NCI-H345 (cell line): Measurements from ENCODE around the gene RGCC.
"Not testable (repeated sequence)": the region's sequence is repeated elsewhere in the genome, so short reads cannot be mapped to it uniquely, and the experiment has no call there.

Experiments
- DNase-seq: peaks from one replicate; lab custom pipeline; 2025; lab: John Stamatoyannopoulos, UW

The RGCC gene

GRCh38 chr13:41490371-41491015, 33.1 kb downstream of the RGCC start:
- no peak for DNase-seq

- no peak for DNase-seq
These were observed 34.1 kb downstream of the RGCC start for GRCh38 chr13:41491436-41491835.

- no peak for DNase-seq
These were observed 35.3 kb downstream of the RGCC start for GRCh38 chr13:41492432-41493260.

GRCh38 chr13:41494202-41494601, 36.9 kb downstream of the RGCC start:
- no peak for DNase-seq

- DNase-seq, result no peak
These were observed 37.7 kb downstream of the RGCC start for GRCh38 chr13:41495044-41495443.

- no peak for DNase-seq
These were observed 39.3 kb downstream of the RGCC start for GRCh38 chr13:41496420-41497234.

GRCh38 chr13:41497436-41497835, 40.1 kb downstream of the RGCC start:
- DNase-seq, result no peak

GRCh38 chr13:41499452-41499851, 42.1 kb downstream of the RGCC start:
- no peak for DNase-seq

GRCh38 chr13:41500511-41500910, 43.2 kb downstream of the RGCC start:
- DNase-seq, result no peak

GRCh38 chr13:41501281-41501680, 43.9 kb downstream of the RGCC start:
- DNase-seq, result no peak

- DNase-seq, result no peak
These were observed 44.7 kb downstream of the RGCC start for GRCh38 chr13:41502031-41502430.

- no peak for DNase-seq
These were observed 45.3 kb downstream of the RGCC start for GRCh38 chr13:41502673-41503072.

GRCh38 chr13:41503356-41503755, 46.0 kb downstream of the RGCC start:
- no peak for DNase-seq

GRCh38 chr13:41504657-41505056, 47.3 kb downstream of the RGCC start:
- not testable (repeated sequence) for DNase-seq

- DNase-seq, result no peak
These were observed 48.0 kb downstream of the RGCC start for GRCh38 chr13:41505209-41505835.

- DNase-seq, result no peak
These were observed 49.0 kb downstream of the RGCC start for GRCh38 chr13:41506312-41506711.

- no peak for DNase-seq
These were observed 52.6 kb downstream of the RGCC start for GRCh38 chr13:41509971-41510370.

GRCh38 chr13:41511827-41512226, 54.5 kb downstream of the RGCC start:
- DNase-seq, result no peak

GRCh38 chr13:41512441-41512840, 55.1 kb downstream of the RGCC start:
- no peak for DNase-seq

GRCh38 chr13:41513600-41513999, 56.2 kb downstream of the RGCC start:
- DNase-seq, result no peak

GRCh38 chr13:41514853-41515395, 57.6 kb downstream of the RGCC start:
- DNase-seq, result no peak
